HepG2 (cell line): Measurements from ENCODE around the gene MIDN. TPM values are rescaled to one million over a fixed set of nuclear protein-coding genes. Genes with fewer than 3 reads are reported as not detected.

Experiments
- CC2D1A ChIP-seq: sonication (generic); formaldehyde crosslinking; IDR thresholded peaks from 2 replicates; pipeline ENCODE4 v1.8.1; 2023; ENCODE audit warnings: mild to moderate bottlenecking, missing genetic modification reagents
- GTF2F1 ChIP-seq: fragments of 150-350 bp; IDR thresholded peaks from 2 replicates; pipeline ENCODE4 v1.6.1; 2014; ENCODE audit warnings: low read length
- IRX3 ChIP-seq: sonication (generic); formaldehyde crosslinking; IDR thresholded peaks from 2 replicates; pipeline ENCODE4 v1.8.1; 2023; ENCODE audit warnings: mild to moderate bottlenecking, low read depth, missing genetic modification reagents, borderline replicate concordance
- KDM3A ChIP-seq: IDR thresholded peaks from 2 replicates; pipeline ENCODE4 v1.6.1; 2018; ENCODE audit warnings: low read depth, missing compliant biosample characterization
- MAFG ChIP-seq: sonication (generic); formaldehyde crosslinking; IDR thresholded peaks from 2 replicates; pipeline ENCODE4 v1.5.1; 2020; ENCODE audit warnings: mild to moderate bottlenecking, missing genetic modification reagents
- MEIS2 ChIP-seq: sonication (generic); formaldehyde crosslinking; IDR thresholded peaks from 2 replicates; pipeline ENCODE4 v1.9.0; 2021; ENCODE audit warnings: mild to moderate bottlenecking, missing genetic modification reagents
- NFE2L1 ChIP-seq: sonication (generic); formaldehyde crosslinking; IDR thresholded peaks from 2 replicates; pipeline ENCODE4 v1.4.0; 2020; ENCODE audit warnings: missing genetic modification reagents, mild to moderate bottlenecking, borderline replicate concordance
- NFRKB ChIP-seq: fragments of 450-650 bp; IDR thresholded peaks from 2 replicates; pipeline ENCODE4 v1.6.1; 2017
- NR2F2 ChIP-seq: IDR thresholded peaks from 2 replicates; pipeline ENCODE4 v1.6.1; 2012; ENCODE audit warnings: low read depth, inconsistent platforms, borderline replicate concordance
- NR2F6 ChIP-seq, 2 experiments: IDR thresholded peaks; 2 replicates each; pipeline ENCODE4 v1.6.1; 2016; ENCODE audit warnings: antibody characterized with exemption in 1 of 2, mild to moderate bottlenecking in 1 of 2
- RARG ChIP-seq: sonication (generic); formaldehyde crosslinking; IDR thresholded peaks from 2 replicates; pipeline ENCODE4 v1.4.0; 2020; ENCODE audit warnings: low read depth, mild to moderate bottlenecking, missing genetic modification reagents
- SNAI1 ChIP-seq: sonication (generic); formaldehyde crosslinking; IDR thresholded peaks from 2 replicates; pipeline ENCODE4 v1.5.0; 2020; ENCODE audit warnings: mild to moderate bottlenecking, missing genetic modification reagents, borderline replicate concordance
- TARDBP ChIP-seq: sonication (generic); formaldehyde crosslinking; IDR thresholded peaks from 2 replicates; pipeline ENCODE4 v1.8.0; 2022; ENCODE audit warnings: mild to moderate bottlenecking, missing genetic modification reagents
- TBP ChIP-seq: sonication (generic); formaldehyde crosslinking; IDR thresholded peaks from 2 replicates; pipeline ENCODE4 v1.5.0; 2020; ENCODE audit warnings: missing genetic modification reagents
- ZNF441 ChIP-seq: sonication (generic); formaldehyde crosslinking; IDR thresholded peaks from 2 replicates; pipeline ENCODE4 v1.7.0; 2021; ENCODE audit warnings: missing genetic modification reagents, borderline replicate concordance
- ZNF501 ChIP-seq: sonication (generic); formaldehyde crosslinking; IDR thresholded peaks from 2 replicates; pipeline ENCODE4 v1.5.1; 2020; ENCODE audit warnings: mild to moderate bottlenecking, moderate library complexity, missing genetic modification reagents
- ZNF549 ChIP-seq: sonication (generic); formaldehyde crosslinking; IDR thresholded peaks from 2 replicates; pipeline ENCODE4 v1.5.0; 2020; ENCODE audit warnings: missing genetic modification reagents
- polyA plus RNA-seq, 8 experiments: library from polyadenylated mRNA; depleted of rRNA in 3 of 8; stranded (reverse) in 7 of 8; unstranded in 1 of 8; fragments of >200 nt; fragmentation: Illumina TruSeq in 4 of 8; extraction: Trizol in 4 of 8; gene quantifications; 2 replicates each; pipeline versions ENCODE4 v1.2.1 to v1.2.3, GENCODE V29; 2011 to 2016; ENCODE audit warnings: low read depth in 4 of 8, missing spikeins in 1 of 8, mixed read lengths in 1 of 8; ENCODE audit not compliant: insufficient read depth in 1 of 8
- total RNA-seq, 5 experiments: library from RNA; depleted of rRNA; stranded (reverse); fragments of >200 nt; fragmentation: Illumina TruSeq; extraction: Trizol; gene quantifications; 2 replicates each; pipeline ENCODE4 v1.2.3, GENCODE V29; 2016; ENCODE audit warnings: low read depth in 1 of 5
- TF ChIP-seq, protein P1 (sequence below): sonication (generic); formaldehyde crosslinking; IDR thresholded peaks from 2 replicates; pipeline ENCODE4 v1.5.1; 2020; ENCODE audit warnings: mild to moderate bottlenecking, missing genetic modification reagents, moderate library complexity
- TF ChIP-seq, protein P2 (sequence below): sonication (generic); formaldehyde crosslinking; conservative IDR thresholded peaks from 2 replicates; pipeline ENCODE4 v1.4.0; 2020; ENCODE audit warnings: missing genetic modification reagents
- TF ChIP-seq, protein P3 (sequence below): sonication (generic); formaldehyde crosslinking; IDR thresholded peaks from 2 replicates; pipeline ENCODE4 v1.5.0; 2020; ENCODE audit warnings: missing genetic modification reagents, mild to moderate bottlenecking, borderline replicate concordance
- TF ChIP-seq, protein P4 (sequence below): sonication (generic); formaldehyde crosslinking; IDR thresholded peaks from 2 replicates; pipeline ENCODE4 v1.4.0; 2020; ENCODE audit warnings: missing genetic modification reagents; ENCODE audit errors: not compliant biosample characterization

Gene MIDN
- total and polyA plus RNA-seq, 2 of the 13 experiments (the other 11 are each of a cell fraction or from before 2014, with no cell fraction given): 8.4 to 18.0 TPM

DNA sequence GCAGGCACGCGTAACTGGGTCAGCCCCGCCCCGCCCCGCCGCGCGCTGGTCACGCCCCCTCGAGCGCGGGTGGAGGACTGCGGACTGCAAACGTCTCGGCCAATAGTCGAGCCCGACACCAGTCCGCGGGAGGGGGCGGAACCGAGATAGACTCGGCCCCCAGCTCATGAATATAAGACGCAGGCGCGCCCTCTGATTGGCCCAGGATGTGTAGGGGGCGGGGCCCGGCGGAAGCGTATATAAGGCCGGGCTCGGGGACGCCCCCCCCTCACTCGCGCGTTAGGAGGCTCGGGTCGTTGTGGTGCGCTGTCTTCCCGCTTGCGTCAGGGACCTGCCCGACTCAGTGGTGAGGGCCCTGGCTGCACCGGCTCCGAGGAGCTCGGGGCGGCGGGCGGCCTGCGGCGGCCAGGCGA is 20.7 kb downstream of the MIDN start, which contains the start of gene CIRBP (continued):
- TF ChIP-seq MEIS2 (peak; percentile 12; the same call in 1 of the 2 replicates), ZNF501 (CRISPR knock-in tag) (no peak), ZNF549 (no peak), NFE2L1 (CRISPR knock-in tag) (no peak), NR2F6 (IDR thresholded peaks at IDR 0.05) (no peak), NR2F6 (CRISPR knock-in tag; IDR thresholded peaks at IDR 0.05) (no peak), NFRKB (no peak), MAFG (CRISPR knock-in tag) (no peak), CC2D1A (CRISPR knock-in tag) (no peak), KDM3A (CRISPR knock-in tag) (no peak), TBP (CRISPR knock-in tag) (no peak), GTF2F1 (peak; percentile 75; the same call in 1 of the 2 replicates), RARG (CRISPR knock-in tag) (no peak), ZNF441 (no peak), IRX3 (CRISPR knock-in tag) (no peak), TARDBP (CRISPR knock-in tag) (no peak), NR2F2 (no peak), SNAI1 (no peak)
- TF ChIP-seq, protein P1, sequence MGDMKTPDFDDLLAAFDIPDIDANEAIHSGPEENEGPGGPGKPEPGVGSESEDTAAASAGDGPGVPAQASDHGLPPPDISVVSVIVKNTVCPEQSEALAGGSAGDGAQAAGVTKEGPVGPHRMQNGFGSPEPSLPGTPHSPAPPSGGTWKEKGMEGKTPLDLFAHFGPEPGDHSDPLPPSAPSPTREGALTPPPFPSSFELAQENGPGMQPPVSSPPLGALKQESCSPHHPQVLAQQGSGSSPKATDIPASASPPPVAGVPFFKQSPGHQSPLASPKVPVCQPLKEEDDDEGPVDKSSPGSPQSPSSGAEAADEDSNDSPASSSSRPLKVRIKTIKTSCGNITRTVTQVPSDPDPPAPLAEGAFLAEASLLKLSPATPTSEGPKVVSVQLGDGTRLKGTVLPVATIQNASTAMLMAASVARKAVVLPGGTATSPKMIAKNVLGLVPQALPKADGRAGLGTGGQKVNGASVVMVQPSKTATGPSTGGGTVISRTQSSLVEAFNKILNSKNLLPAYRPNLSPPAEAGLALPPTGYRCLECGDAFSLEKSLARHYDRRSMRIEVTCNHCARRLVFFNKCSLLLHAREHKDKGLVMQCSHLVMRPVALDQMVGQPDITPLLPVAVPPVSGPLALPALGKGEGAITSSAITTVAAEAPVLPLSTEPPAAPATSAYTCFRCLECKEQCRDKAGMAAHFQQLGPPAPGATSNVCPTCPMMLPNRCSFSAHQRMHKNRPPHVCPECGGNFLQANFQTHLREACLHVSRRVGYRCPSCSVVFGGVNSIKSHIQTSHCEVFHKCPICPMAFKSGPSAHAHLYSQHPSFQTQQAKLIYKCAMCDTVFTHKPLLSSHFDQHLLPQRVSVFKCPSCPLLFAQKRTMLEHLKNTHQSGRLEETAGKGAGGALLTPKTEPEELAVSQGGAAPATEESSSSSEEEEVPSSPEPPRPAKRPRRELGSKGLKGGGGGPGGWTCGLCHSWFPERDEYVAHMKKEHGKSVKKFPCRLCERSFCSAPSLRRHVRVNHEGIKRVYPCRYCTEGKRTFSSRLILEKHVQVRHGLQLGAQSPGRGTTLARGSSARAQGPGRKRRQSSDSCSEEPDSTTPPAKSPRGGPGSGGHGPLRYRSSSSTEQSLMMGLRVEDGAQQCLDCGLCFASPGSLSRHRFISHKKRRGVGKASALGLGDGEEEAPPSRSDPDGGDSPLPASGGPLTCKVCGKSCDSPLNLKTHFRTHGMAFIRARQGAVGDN: peak; percentile 48
- TF ChIP-seq, protein P2, sequence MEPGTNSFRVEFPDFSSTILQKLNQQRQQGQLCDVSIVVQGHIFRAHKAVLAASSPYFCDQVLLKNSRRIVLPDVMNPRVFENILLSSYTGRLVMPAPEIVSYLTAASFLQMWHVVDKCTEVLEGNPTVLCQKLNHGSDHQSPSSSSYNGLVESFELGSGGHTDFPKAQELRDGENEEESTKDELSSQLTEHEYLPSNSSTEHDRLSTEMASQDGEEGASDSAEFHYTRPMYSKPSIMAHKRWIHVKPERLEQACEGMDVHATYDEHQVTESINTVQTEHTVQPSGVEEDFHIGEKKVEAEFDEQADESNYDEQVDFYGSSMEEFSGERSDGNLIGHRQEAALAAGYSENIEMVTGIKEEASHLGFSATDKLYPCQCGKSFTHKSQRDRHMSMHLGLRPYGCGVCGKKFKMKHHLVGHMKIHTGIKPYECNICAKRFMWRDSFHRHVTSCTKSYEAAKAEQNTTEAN (CRISPR knock-in tag): no peak
- TF ChIP-seq, protein P3, sequence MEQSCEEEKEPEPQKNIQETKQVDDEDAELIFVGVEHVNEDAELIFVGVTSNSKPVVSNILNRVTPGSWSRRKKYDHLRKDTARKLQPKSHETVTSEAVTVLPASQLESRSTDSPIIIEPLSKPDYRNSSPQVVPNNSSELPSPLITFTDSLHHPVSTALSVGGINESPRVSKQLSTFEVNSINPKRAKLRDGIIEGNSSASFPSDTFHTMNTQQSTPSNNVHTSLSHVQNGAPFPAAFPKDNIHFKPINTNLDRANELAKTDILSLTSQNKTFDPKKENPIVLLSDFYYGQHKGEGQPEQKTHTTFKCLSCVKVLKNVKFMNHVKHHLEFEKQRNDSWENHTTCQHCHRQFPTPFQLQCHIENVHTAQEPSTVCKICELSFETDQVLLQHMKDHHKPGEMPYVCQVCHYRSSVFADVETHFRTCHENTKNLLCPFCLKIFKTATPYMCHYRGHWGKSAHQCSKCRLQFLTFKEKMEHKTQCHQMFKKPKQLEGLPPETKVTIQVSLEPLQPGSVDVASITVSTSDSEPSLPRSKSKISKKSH: no peak; the same call in 1 of the 2 replicates
- TF ChIP-seq, protein P4, sequence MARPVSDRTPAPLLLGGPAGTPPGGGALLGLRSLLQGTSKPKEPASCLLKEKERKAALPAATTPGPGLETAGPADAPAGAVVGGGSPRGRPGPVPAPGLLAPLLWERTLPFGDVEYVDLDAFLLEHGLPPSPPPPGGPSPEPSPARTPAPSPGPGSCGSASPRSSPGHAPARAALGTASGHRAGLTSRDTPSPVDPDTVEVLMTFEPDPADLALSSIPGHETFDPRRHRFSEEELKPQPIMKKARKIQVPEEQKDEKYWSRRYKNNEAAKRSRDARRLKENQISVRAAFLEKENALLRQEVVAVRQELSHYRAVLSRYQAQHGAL (CRISPR knock-in tag): no peak
